GM12878 (cell line): ENCODE measurements around the gene RCAN1. TPM values are rescaled to one million over a fixed set of nuclear protein-coding genes. Genes with fewer than 3 reads are reported as not detected.

Experiments
- ATAC-seq: fragments of 200-7000 bp; cut with Tn5 transposase; 3 replicates; pipeline ENCODE4 v1.9.1; 2020; ENCODE audit warnings: mild to moderate bottlenecking, moderate library complexity
- BruUV-seq: library from RNA; stranded (reverse); fragments of 400-500 nt; replicated peaks from 2 replicates; lab custom pipeline; 2021; lab: Mats Ljungman, UMichigan
- CTCF ChIA-PET: fragments of 300-600 bp; sonication (Branson Sonifier 250); formaldehyde crosslinking; extraction: SDS; loops from one replicate; lab custom pipeline; 2021; ENCODE audit warnings: inconsistent platforms; lab: Yijun Ruan, JAX
- POLR2A ChIA-PET: fragments of 350-600 bp; formaldehyde crosslinking; extraction: SDS; loops from one replicate; lab custom pipeline; 2021; ENCODE audit warnings: inconsistent platforms; lab: Charles Lee
- RAD21 ChIA-PET: fragments of 300-600 bp; sonication (Branson Sonifier 250); formaldehyde crosslinking; loops from one replicate; lab custom pipeline; 2023; ENCODE audit warnings: antibody characterized with exemption; ENCODE audit not compliant: unreplicated experiment; lab: Charles Lee
- SMC1A ChIA-PET: fragments of 300-600 bp; sonication (Branson Sonifier 250); formaldehyde crosslinking; loops from one replicate; lab custom pipeline; 2023; ENCODE audit not compliant: unreplicated experiment, uncharacterized antibody; lab: Charles Lee
- DNase-seq: peaks from one replicate; pipeline ENCODE4 v3.0.0-alpha.2; 2011; ENCODE audit warnings: low read depth, low spot score
- FAIRE-seq: peaks from 3 replicates; lab custom pipeline; 2011; peaks lifted over from hg19 to GRCh38; lab: Jason Lieb, UNC
- H2AFZ ChIP-seq: 2 replicates; pipeline ENCODE4 v1.6.0; 2011; ENCODE audit warnings: low read depth, low read length, control low read depth; ENCODE audit not compliant: control insufficient read depth
- H3K27ac ChIP-seq: 2 replicates; pipeline ENCODE4 v1.5.1; 2011; ENCODE audit warnings: control low read depth; ENCODE audit not compliant: control insufficient read depth, insufficient read depth
- H3K27me3 ChIP-seq, 2 experiments: replicated peaks in 1 of 2; 2 replicates each; pipeline versions ENCODE4 v1.6.0 to v1.6.1; 2011; ENCODE audit warnings: low read length in 1 of 2; ENCODE audit not compliant: control insufficient read depth in 2 of 2, insufficient read depth in 2 of 2
- H3K36me3 ChIP-seq, 2 experiments: 2 replicates each; pipeline ENCODE4 v1.5.1; 2011; ENCODE audit warnings: low read length in 1 of 2; ENCODE audit not compliant: control insufficient read depth in 2 of 2, insufficient read depth in 2 of 2
- H3K4me1 ChIP-seq: 2 replicates; pipeline ENCODE4 v1.6.1; 2011; ENCODE audit warnings: mild to moderate bottlenecking, low read length, moderate library complexity, mixed read lengths; ENCODE audit not compliant: control insufficient read depth, insufficient read depth
- H3K4me2 ChIP-seq: 2 replicates; pipeline ENCODE4 v1.6.0; 2011; ENCODE audit warnings: control low read depth; ENCODE audit not compliant: control insufficient read depth, insufficient read depth
- H3K4me3 ChIP-seq: fragments of 200-600 bp; sonication (generic); 2 replicates; pipeline ENCODE4 v1.5.1; 2016
- H3K79me2 ChIP-seq: 2 replicates; pipeline ENCODE4 v1.6.0; 2011; ENCODE audit warnings: low read length; ENCODE audit not compliant: control insufficient read depth, insufficient read depth
- H3K9ac ChIP-seq: 2 replicates; pipeline ENCODE4 v1.8.0; 2011; ENCODE audit warnings: low read length, control low read depth, mixed read lengths; ENCODE audit not compliant: control insufficient read depth, insufficient read depth
- H3K9me3 ChIP-seq: replicated peaks from 3 replicates; pipeline ENCODE4 v1.5.1; 2011; ENCODE audit warnings: mild to moderate bottlenecking, low read length; ENCODE audit not compliant: control insufficient read depth, insufficient read depth
- H4K20me1 ChIP-seq: 2 replicates; pipeline ENCODE4 v1.6.0; 2011; ENCODE audit not compliant: control insufficient read depth, insufficient read depth
- CHD4 ChIP-seq: fragments of 200-600 bp; sonication (generic); IDR thresholded peaks from 2 replicates; pipeline ENCODE4 v1.6.1; 2016; ENCODE audit warnings: mild to moderate bottlenecking
- ESRRA ChIP-seq: IDR thresholded peaks from 2 replicates; pipeline ENCODE4 v1.6.1; 2012; ENCODE audit warnings: mild to moderate bottlenecking, low read length, improper control_type of control experiment
- HDAC2 ChIP-seq: fragments of 200-600 bp; sonication (generic); IDR thresholded peaks from 2 replicates; pipeline ENCODE4 v1.6.1; 2017
- HDGF ChIP-seq: fragments of 450-650 bp; IDR thresholded peaks from 2 replicates; pipeline ENCODE4 v1.6.1; 2016; ENCODE audit warnings: antibody characterized with exemption
- IKZF1 ChIP-seq: fragments of 450-650 bp; conservative IDR thresholded peaks from 2 replicates; pipeline ENCODE4 v1.6.1; 2017; ENCODE audit warnings: antibody characterized with exemption, mild to moderate bottlenecking
- IKZF2 ChIP-seq, 2 experiments: fragments of 450-650 bp; IDR thresholded peaks; 2 replicates each; pipeline ENCODE4 v1.6.1; 2017; ENCODE audit warnings: mild to moderate bottlenecking in 2 of 2, moderate library complexity in 2 of 2
- JUND ChIP-seq: IDR thresholded peaks from 2 replicates; pipeline ENCODE4 v1.6.1; 2012; ENCODE audit warnings: low read depth, mild to moderate bottlenecking, low read length, improper control_type of control experiment, moderate library complexity
- KDM1A ChIP-seq: fragments of 200-600 bp; sonication (generic); IDR thresholded peaks from 2 replicates; pipeline ENCODE4 v1.6.1; 2016; ENCODE audit warnings: borderline replicate concordance
- MXI1 ChIP-seq: fragments of 150-350 bp; IDR thresholded peaks from 2 replicates; pipeline ENCODE4 v1.6.1; 2011; ENCODE audit warnings: low read depth, mild to moderate bottlenecking, inconsistent platforms, low read length, improper control_type of control experiment
- PAX8 ChIP-seq: fragments of 450-650 bp; IDR thresholded peaks from 2 replicates; pipeline ENCODE4 v1.6.1; 2017; ENCODE audit warnings: mild to moderate bottlenecking, moderate library complexity
- POLR2AphosphoS5 ChIP-seq: IDR thresholded peaks from 2 replicates; pipeline ENCODE4 v1.6.1; 2011; ENCODE audit warnings: mild to moderate bottlenecking, low read length, inconsistent platforms
- POU2F2 ChIP-seq: IDR thresholded peaks from 3 replicates; pipeline ENCODE4 v1.6.1; 2011; ENCODE audit warnings: low read depth, mild to moderate bottlenecking, low read length, borderline replicate concordance
- RAD21 ChIP-seq: IDR thresholded peaks from 2 replicates; pipeline ENCODE4 v1.6.1; 2011; ENCODE audit warnings: mild to moderate bottlenecking, low read depth, low read length, moderate library complexity; ENCODE audit not compliant: insufficient read depth
- SMAD5 ChIP-seq: IDR thresholded peaks from 2 replicates; pipeline ENCODE4 v1.6.1; 2016; ENCODE audit warnings: antibody characterized with exemption, low read depth
- STAT3 ChIP-seq: IDR thresholded peaks from 2 replicates; pipeline ENCODE4 v1.6.1; 2011; ENCODE audit warnings: low read depth, low read length, improper control_type of control experiment
- WGBS: methylation state at CpG from one replicate; pipeline ENCODE4 v1.1.6; 2016; ENCODE audit warnings: low lambda C conversion rate; ENCODE audit not compliant: insufficient replicate concordance, insufficient coverage; ENCODE audit errors: missing lambda C conversion rate; 5-methylcytosine and 5-hydroxymethylcytosine counted together
- in situ Hi-C: fragments of 300-500 bp; cut with MboI; formaldehyde crosslinking; loops from 9 replicates; pipeline ENCODE4 v1.14.3; 2018; ENCODE audit warnings: mixed read lengths
- intact Hi-C: fragments of 100-400 bp; cut with micrococcal nuclease; formaldehyde crosslinking; loops from one replicate; pipeline ENCODE4 v1.14.2; 2022; ENCODE audit not compliant: unreplicated experiment
- polyA plus RNA-seq, 11 experiments: library from polyadenylated mRNA; depleted of rRNA in 4 of 11; unstranded in 6 of 11; stranded (reverse) in 5 of 11; fragments of >200 nt; fragmentation: Nextera tagmentation in 4 of 11; fragmentation: Illumina TruSeq in 1 of 11; extraction: Ambion mirVana in 4 of 11; extraction: Trizol in 1 of 11; gene quantifications; 1 replicate in 1 of 11; 2 replicates in 10 of 11; pipeline versions ENCODE4 v1.2.1 to v1.2.3, GENCODE V29; 2011 to 2016; ENCODE audit warnings: inconsistent platforms in 2 of 11, missing spikeins in 2 of 11, low read depth in 1 of 11
- total RNA-seq, 4 experiments: library from RNA; depleted of rRNA in 3 of 4; stranded (reverse); fragments of >200 nt in 3 of 4; fragmentation: Illumina TruSeq in 1 of 4; extraction: Trizol in 1 of 4; gene quantifications; 2 replicates each; pipeline versions ENCODE4 v1.2.1 to v1.2.3, GENCODE V29; 2013 to 2021
- TF ChIP-seq, protein P1 (sequence below): fragments of 450-650 bp; IDR thresholded peaks from 2 replicates; pipeline ENCODE4 v1.6.1; 2017; ENCODE audit warnings: borderline replicate concordance
- TF ChIP-seq, protein P2 (sequence below): fragments of 450-650 bp; IDR thresholded peaks from 2 replicates; pipeline ENCODE4 v1.6.1; 2018; ENCODE audit warnings: borderline replicate concordance, mild to moderate bottlenecking; ENCODE audit not compliant: partially characterized antibody

Gene RCAN1
- total and polyA plus RNA-seq, 10 of the 15 experiments (the other 5 are each of a cell fraction or from before 2014, with no cell fraction given), result 2.8 to 12.9 (median 10.5) TPM

DNA sequence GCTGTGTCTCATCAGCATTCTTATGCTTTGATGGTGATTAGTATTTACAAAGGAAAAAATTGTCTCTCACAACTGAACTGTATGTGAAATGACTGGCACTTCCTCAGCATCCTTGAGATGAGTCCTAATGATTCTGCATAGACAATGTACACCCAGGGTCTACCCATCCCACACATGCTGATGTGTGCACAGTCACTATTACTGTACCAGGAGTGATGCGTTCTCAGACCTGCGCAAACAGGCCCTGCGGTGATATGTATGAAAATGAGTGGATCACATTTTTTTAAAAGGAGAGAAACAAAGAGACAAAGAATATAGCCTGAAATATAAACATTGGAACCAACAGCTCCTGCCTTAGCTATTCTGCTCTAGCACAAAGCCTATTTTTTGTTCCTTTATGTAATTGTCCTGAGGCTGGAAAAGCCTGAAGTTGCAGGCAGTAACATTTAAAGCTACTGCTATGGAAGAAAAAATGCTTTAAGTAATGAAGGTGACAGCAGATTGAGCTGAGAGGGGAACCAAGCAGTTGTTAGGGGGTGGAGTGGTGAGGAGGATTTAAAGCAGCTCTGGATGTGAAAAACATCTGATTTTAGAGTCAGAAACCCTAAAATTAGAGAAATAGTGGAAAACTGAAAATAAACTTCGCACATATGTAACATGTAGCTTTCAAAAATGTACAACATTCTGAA, 5.5 kb downstream of the RCAN1 start:
- H3K4me2 ChIP-seq, result no peak overlapping the region
- WGBS, result 97% methylated on average over 4 of the region's 4 CpGs
- H3K4me1 ChIP-seq, result peaks cover 6% of the 10 kb centered on the region; the same call in 1 of the 2 replicates
- H3K79me2 ChIP-seq, result no peaks in the 10 kb centered on the region
- H2AFZ ChIP-seq, result no peak overlapping the region
- ChIA-PET RAD21 (interaction anchor here (1.7 kb wide), 1 partner anchor 22 kb away, joined by 4 read pairs; no protein-coding TSS in a partner anchor), CTCF (interaction anchor here (0.6 to 4.1 kb wide), 7 partner anchors 9 to 100 kb away, joined by 3 to 20 read pairs (median 4); no protein-coding TSS in a partner anchor), POLR2A (no interaction called here)
- intact Hi-C loops, result no loop called here
- H3K36me3 ChIP-seq, result no peaks in the 10 kb centered on the region
- no peaks in the 10 kb centered on the region for H3K9me3 ChIP-seq
- H4K20me1 ChIP-seq, result no peaks in the 10 kb centered on the region
- BruUV-seq, result no TSS peak
- TF ChIP-seq PAX8 (no peak), RAD21 (no peak), HDAC2 (no peak), CHD4 (no peak), ESRRA (no peak), JUND (no peak), POLR2AphosphoS5 (no peak), STAT3 (no peak), HDGF (no peak), IKZF1 (no peak), SMAD5 (no peak), IKZF2 (IDR thresholded peaks at IDR 0.05) (no peak), MXI1 (no peak), POU2F2 (no peak), KDM1A (no peak)
- TF ChIP-seq, protein P1, sequence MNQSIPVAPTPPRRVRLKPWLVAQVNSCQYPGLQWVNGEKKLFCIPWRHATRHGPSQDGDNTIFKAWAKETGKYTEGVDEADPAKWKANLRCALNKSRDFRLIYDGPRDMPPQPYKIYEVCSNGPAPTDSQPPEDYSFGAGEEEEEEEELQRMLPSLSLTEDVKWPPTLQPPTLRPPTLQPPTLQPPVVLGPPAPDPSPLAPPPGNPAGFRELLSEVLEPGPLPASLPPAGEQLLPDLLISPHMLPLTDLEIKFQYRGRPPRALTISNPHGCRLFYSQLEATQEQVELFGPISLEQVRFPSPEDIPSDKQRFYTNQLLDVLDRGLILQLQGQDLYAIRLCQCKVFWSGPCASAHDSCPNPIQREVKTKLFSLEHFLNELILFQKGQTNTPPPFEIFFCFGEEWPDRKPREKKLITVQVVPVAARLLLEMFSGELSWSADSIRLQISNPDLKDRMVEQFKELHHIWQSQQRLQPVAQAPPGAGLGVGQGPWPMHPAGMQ, result no peak
- TF ChIP-seq, protein P2, sequence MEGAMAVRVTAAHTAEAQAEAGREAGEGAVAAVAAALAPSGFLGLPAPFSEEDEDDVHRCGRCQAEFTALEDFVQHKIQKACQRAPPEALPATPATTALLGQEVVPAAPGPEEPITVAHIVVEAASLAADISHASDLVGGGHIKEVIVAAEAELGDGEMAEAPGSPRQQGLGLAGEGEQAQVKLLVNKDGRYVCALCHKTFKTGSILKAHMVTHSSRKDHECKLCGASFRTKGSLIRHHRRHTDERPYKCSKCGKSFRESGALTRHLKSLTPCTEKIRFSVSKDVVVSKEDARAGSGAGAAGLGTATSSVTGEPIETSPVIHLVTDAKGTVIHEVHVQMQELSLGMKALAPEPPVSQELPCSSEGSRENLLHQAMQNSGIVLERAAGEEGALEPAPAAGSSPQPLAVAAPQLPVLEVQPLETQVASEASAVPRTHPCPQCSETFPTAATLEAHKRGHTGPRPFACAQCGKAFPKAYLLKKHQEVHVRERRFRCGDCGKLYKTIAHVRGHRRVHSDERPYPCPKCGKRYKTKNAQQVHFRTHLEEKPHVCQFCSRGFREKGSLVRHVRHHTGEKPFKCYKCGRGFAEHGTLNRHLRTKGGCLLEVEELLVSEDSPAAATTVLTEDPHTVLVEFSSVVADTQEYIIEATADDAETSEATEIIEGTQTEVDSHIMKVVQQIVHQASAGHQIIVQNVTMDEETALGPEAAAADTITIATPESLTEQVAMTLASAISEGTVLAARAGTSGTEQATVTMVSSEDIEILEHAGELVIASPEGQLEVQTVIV, result no peak
- TF ChIP-seq, all 136 proteins: peak for 0
- Histone ChIP-seq H3K27ac (no peak overlapping the region), H3K4me3 (no peak overlapping the region), H3K27me3 (no peaks in the 10 kb centered on the region), H3K9ac (no peak overlapping the region)
- ATAC-seq (no peak), DNase-seq (no peak), FAIRE-seq (no peak)
- SMC1A ChIA-PET, result interaction anchor here (1.2 to 4.8 kb wide), 5 partner anchors 8 to 685 kb away, joined by 4 to 24 read pairs (median 5); no protein-coding TSS in a partner anchor
- in situ Hi-C loops, result no loop called here
